ENCODE results near the gene VWA8.
"Not testable (repeated sequence)": the region's sequence is repeated elsewhere in the genome, so short reads cannot be mapped to it uniquely, and the experiment has no call there.

Gene VWA8

DNA sequence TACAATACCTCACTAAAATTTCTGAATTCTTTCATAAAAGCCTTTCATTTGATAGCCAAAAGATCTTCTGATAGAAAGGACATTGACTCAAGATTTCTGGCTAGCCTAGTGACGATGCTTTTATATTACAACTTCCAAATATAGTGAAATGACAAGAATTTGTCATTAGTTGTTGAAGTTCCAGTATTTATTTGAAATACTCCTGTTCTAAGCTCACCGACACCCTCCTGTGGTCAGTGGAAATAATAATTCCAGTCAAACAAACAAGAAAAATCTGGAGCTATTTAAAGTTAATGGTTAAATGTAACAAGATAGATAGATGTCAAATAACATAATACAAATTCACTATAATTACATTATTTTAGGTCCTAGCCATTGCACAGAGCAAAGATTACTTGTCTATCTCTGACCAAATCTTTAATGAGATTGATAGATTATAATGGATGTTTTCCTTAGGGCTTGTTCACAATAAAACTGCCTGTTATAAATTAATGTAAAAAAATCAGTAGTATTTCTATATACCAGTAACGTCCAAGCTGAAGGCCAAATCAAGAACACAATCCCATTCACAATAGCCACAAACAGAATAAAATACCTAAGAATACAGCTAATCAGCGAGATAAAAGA, 308.1 kb downstream of the VWA8 start:
- in situ Hi-C loops (cut with MboI; ENCODE audit: low sequenced_read_pairs), result no loop called here

- in situ Hi-C loops (cut with MboI; ENCODE audit: low sequenced_read_pairs), result no loop called here
Measured at GRCh38 chr13:41651413-41652058, 309.4 kb downstream of the VWA8 start.

- in situ Hi-C loops (cut with MboI; ENCODE audit: low sequenced_read_pairs), result no loop called here
Measured at GRCh38 chr13:41650706-41651105, 310.2 kb downstream of the VWA8 start.

- in situ Hi-C loops (cut with MboI; ENCODE audit: low sequenced_read_pairs), result no loop called here
Measured at GRCh38 chr13:41649659-41650058, 311.2 kb downstream of the VWA8 start.

GRCh38 chr13:41648314-41648935, 312.5 kb downstream of the VWA8 start:
- in situ Hi-C loops (cut with MboI; ENCODE audit: low sequenced_read_pairs), result no loop called here

- in situ Hi-C loops (cut with MboI; ENCODE audit: low sequenced_read_pairs), result not testable (repeated sequence)
Measured at GRCh38 chr13:41647699-41648313, 313.1 kb downstream of the VWA8 start.

DNA sequence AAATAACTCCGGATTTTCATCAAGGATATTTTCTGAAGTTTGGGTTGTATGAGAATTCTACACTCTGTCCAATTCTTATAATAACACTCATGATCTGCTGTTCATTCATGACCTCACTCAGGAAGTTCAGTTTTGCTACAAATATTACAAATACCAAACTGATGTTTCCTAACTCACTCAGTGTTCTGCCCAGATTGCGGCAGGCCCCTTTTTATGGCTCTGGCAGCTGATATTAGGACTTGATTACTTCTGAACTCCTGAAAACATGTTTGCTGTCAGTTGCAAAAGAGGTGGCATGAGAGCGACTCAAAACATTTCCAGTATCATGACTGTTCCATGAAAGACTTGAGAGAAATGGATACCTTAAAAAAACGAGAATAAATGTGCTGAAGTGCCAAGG, 315.6 kb downstream of the VWA8 start:
- in situ Hi-C loops (cut with MboI; ENCODE audit: low sequenced_read_pairs), result no loop called here

- in situ Hi-C loops (cut with MboI; ENCODE audit: low sequenced_read_pairs), result no loop called here
Measured at GRCh38 chr13:41644742-41645141, 316.2 kb downstream of the VWA8 start.

DNA sequence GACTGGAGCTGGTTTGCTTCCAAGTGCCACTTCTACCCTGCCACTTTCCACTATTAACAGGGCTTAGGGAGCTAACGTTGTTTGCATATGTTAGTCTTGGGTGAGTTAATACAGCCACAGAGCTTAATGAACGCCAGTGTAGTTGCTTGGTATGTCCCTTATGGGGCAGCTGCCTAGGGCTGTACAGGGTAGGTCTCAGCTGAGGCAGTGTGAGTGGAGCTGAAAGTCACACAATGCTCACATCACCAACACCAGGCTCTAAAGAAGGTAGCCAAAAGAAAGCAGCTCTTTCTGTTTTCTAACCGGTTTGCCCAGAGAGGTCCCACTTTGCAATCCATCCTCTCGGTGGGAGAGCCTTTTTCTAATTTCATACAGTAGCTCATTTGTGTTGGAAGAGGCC, 317.4 kb downstream of the VWA8 start:
- in situ Hi-C loops (cut with MboI; ENCODE audit: low sequenced_read_pairs), result no loop called here

DNA sequence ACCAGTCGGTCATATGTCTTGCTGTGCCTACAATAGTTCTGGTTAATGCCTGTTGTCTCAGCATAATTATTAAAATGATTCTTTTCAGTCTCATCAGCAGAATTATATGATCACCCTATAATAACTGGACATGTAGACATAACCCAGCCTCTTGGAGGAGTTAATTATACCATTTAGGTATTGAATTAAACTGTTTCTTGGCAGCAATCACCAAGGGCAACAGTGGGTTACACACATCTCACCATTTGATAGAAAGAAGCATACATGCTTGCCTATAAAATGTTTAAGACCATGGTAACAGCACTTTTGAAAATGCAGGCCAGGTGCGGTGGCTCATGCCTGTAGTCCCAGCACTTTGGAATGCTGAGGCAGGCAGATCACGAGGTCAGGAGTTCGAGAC, 318.9 kb downstream of the VWA8 start:
- in situ Hi-C loops (cut with MboI; ENCODE audit: low sequenced_read_pairs), result no loop called here

GRCh38 chr13:41641429-41641828, 319.5 kb downstream of the VWA8 start:
- in situ Hi-C loops (cut with MboI; ENCODE audit: low sequenced_read_pairs), result no loop called here

DNA sequence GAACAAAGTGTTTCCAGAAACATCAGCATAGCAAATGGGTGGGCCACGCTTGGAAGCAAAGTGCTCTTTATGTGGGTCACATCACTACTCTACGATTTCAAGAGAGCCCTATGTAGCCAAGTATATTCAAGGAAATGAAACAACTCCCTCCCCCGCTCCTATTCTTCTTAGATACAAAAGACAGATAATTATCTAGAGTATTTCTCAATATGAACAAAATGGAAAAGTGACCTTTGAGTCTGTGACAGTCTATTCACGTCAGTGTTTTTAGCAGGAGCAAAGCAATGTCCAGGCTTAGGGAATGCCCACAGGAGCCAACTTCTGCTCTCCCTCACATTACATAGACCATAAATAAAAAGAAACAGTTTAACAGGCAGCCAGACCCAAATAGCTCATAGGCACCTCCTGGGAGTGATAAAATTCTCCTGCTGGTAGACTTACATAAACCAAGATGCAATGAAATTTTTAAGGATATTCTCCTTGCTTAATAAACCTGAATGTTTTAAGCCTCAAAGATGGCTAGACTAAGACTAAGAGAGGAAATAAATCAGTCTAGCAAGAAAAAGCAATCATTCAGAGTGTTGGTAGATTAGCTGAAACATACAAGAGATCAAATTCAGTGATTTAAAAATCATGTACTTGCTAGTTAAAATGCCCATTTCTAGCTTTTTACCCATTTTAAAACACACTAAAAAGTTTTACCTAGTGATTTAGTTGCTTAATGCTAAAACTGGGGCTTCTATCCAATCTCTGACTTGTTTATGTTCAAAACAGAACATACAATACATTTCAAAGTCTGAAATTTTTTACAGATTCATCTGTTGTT, 320.7 kb downstream of the VWA8 start:
- in situ Hi-C loops (cut with MboI; ENCODE audit: low sequenced_read_pairs), result no loop called here

- in situ Hi-C loops (cut with MboI; ENCODE audit: low sequenced_read_pairs), result no loop called here
Measured at GRCh38 chr13:41639237-41639904, 321.5 kb downstream of the VWA8 start.

- in situ Hi-C loops (cut with MboI; ENCODE audit: low sequenced_read_pairs), result no loop called here
Measured at GRCh38 chr13:41637586-41637985, 323.3 kb downstream of the VWA8 start.

DNA sequence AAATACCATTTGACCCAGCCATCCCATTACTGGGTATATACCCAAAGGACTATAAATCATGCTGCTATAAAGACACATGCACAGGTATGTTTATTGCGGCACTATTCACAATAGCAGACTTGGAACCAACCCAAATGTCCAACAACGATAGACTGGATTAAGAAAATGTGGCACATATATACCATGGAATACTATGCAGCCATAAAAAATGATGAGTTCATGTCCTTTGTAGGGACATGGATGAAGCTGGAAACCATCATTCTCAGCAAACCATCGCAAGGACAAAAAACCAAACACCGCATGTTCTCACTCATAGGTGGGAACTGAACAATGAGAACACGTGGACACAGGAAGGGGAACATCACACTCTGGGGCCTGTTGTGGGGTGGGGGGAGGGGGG, 323.9 kb downstream of the VWA8 start:
- in situ Hi-C loops (cut with MboI; ENCODE audit: low sequenced_read_pairs), result not testable (repeated sequence)

DNA sequence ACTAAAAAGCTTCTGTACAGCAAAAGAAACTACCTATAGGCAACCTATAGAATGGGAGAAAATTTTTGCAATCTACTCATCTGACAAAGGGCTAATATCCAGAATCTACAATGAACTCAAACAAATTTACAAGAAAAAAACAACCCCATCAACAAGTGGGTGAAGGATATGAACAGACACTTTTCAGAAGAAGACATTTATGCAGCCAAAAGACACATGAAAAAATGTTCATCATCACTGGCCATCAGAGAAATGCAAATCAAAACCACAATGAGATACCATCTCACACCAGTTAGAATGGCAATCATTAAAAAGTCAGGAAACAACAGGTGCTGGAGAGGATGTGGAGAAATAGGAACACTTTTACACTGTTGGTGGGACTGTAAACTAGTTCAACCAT, 324.3 kb downstream of the VWA8 start:
- in situ Hi-C loops (cut with MboI; ENCODE audit: low sequenced_read_pairs), result not testable (repeated sequence)

DNA sequence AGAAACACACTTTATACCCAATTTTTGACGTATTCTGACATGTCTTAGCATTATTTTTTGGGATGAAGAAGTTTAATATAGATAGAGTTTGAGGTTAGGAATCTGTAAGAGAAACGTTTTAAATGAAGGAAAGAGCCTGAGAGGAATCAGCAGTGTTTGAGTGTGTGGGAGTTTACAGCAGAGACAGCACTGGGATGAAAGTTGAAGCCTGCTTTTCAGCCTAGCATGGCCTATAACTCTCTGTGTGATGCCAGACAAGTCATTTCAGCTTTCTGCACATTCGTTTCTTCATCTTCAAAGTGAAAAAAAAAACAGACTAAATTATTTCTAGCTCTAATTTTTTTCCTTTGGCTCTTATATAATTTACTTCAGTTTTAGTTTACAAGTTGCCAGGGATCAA, 326.5 kb downstream of the VWA8 start:
- in situ Hi-C loops (cut with MboI; ENCODE audit: low sequenced_read_pairs), result no loop called here

DNA sequence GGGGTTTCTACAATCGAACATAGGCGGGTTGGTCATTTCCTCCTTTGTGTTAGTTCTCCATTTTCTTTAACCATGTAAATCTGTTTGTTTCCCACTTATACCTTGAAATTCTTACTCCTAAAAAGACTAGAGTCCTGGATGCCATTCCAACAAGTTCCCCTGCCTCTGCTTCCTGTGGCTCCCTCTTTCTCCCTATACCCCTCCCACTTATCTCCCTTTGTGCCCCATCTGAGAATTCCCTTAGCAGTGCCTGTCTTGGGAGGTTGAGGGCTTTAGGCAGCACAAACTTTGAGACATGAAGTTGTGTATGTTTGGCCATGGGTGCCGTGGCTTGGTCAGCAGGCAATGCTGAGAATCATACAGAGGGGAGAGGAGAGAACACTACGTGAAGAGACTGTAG, 327.1 kb downstream of the VWA8 start:
- in situ Hi-C loops (cut with MboI; ENCODE audit: low sequenced_read_pairs), result no loop called here

GRCh38 chr13:41631296-41631965, 329.5 kb downstream of the VWA8 start:
- in situ Hi-C loops (cut with MboI; ENCODE audit: low sequenced_read_pairs), result no loop called here

- in situ Hi-C loops (cut with MboI; ENCODE audit: low sequenced_read_pairs), result no loop called here
Measured at GRCh38 chr13:41627425-41627824, 333.5 kb downstream of the VWA8 start.
